ENCODE measurements around the gene VSIR. TPM values are rescaled to one million over a fixed set of nuclear protein-coding genes. Genes with fewer than 3 reads are reported as not detected.

Gene VSIR
- total and polyA plus RNA-seq, 2 donors (not counting 1 experiment from before 2014, with no cell fraction given), result 40.5 to 61.2 TPM

- no peak overlapping the region for H3K4me2 ChIP-seq (replicated peaks; ENCODE audit: low read depth, low read length, poor library complexity, severe bottlenecking)
- no peak overlapping the region for H2AFZ ChIP-seq (ENCODE audit: insufficient read depth, low read depth, low read length, poor library complexity, severe bottlenecking)
- ATAC-seq (ENCODE audit: low read depth) (no peak), DNase-seq (no peak)
- peaks cover 0 to 9% (median 0%) of the 10 kb centered on the region in 4 experiments for H3K27me3 ChIP-seq (replicated peaks in 1 of 4; ENCODE audit: control extremely low read depth in 1 of 4, control insufficient read depth in 3 of 4, insufficient read depth in 4 of 4, low read length in 3 of 4)
- intact Hi-C loops (cut with micrococcal nuclease), result loop anchor here (5.0 kb wide), 1 partner anchor 308 kb away; the partner anchor contains the start of gene CDH23
- peaks cover 6 to 9% of the 10 kb centered on the region in 2 donors for H3K4me1 ChIP-seq (ENCODE audit: control insufficient read depth in 2 of 2, insufficient read depth in 2 of 2, low read length in 2 of 2)
- WGBS (ENCODE audit: insufficient coverage), result 96% methylated on average over 18 of the region's 18 CpGs
- ChIA-PET CTCF (interaction anchor here (0.9 to 14.0 kb wide), 7 partner anchors 9 to 388 kb away, joined by 3 to 199 read pairs (median 5); partner anchors contain the start of genes SLC29A3 and VSIR), POLR2A (no interaction called here)
- no peak overlapping the region for H3K27ac ChIP-seq (ENCODE audit: low read length in 2 of 2)
- no peak for TF ChIP-seq EZH2 (IDR thresholded peaks at IDR 0.05; ENCODE audit: borderline replicate concordance, insufficient read depth, low read depth, low read length, poor library complexity, severe bottlenecking)
- no peak for TF ChIP-seq CTCF (IDR thresholded peaks at IDR 0.05)
- no peaks in the 10 kb centered on the region for H3K9me3 Mint-ChIP-seq (ENCODE audit: insufficient read depth)
- H3K27me3 Mint-ChIP-seq, result no peaks in the 10 kb centered on the region
- peaks cover 15% of the 10 kb centered on the region for H3K4me1 Mint-ChIP-seq
- H3K36me3 ChIP-seq (replicated peaks in 1 of 2; ENCODE audit: control extremely low read depth in 1 of 2, control insufficient read depth in 1 of 2, extremely low read depth in 1 of 2, insufficient read depth in 2 of 2, low read length in 1 of 2), result no peaks in the 10 kb centered on the region
- no peak overlapping the region for H3K4me3 Mint-ChIP-seq
- no peak overlapping the region for H3K9ac ChIP-seq (ENCODE audit: low read length)
- no peaks in the 10 kb centered on the region for H3K79me2 ChIP-seq (ENCODE audit: control insufficient read depth, insufficient read depth, low read length)
- H3K4me3 ChIP-seq (ENCODE audit: control extremely low read depth in 1 of 5, extremely low read depth in 1 of 5, insufficient read depth in 1 of 5, low read depth in 2 of 5, low read length in 4 of 5), result no peak overlapping the region
- no peaks in the 10 kb centered on the region for H3K9me3 ChIP-seq (ENCODE audit: control extremely low read depth in 1 of 3, control insufficient read depth in 2 of 3, insufficient read depth in 1 of 3, low read length in 2 of 3)
- no peak overlapping the region for H3K27ac Mint-ChIP-seq
- no peaks in the 10 kb centered on the region for H4K20me1 ChIP-seq (ENCODE audit: control insufficient read depth, insufficient read depth, low read length, poor library complexity, severe bottlenecking)
Observed at GRCh38 chr10:71704816-71705215, 68.5 kb downstream of the VSIR start.

- Histone ChIP-seq H3K27me3 (replicated peaks in 1 of 4; ENCODE audit: control extremely low read depth in 1 of 4, control insufficient read depth in 3 of 4, insufficient read depth in 4 of 4, low read length in 3 of 4) (peaks cover 0 to 9% (median 0%) of the 10 kb centered on the region in 4 experiments), H4K20me1 (ENCODE audit: control insufficient read depth, insufficient read depth, low read length, poor library complexity, severe bottlenecking) (no peaks in the 10 kb centered on the region), H2AFZ (ENCODE audit: insufficient read depth, low read depth, low read length, poor library complexity, severe bottlenecking) (no peak overlapping the region), H3K4me1 (ENCODE audit: control insufficient read depth in 2 of 2, insufficient read depth in 2 of 2, low read length in 2 of 2) (peaks cover 6 to 13% of the 10 kb centered on the region in 2 donors), H3K4me3 (ENCODE audit: control extremely low read depth in 1 of 5, extremely low read depth in 1 of 5, insufficient read depth in 1 of 5, low read depth in 2 of 5, low read length in 4 of 5) (no peak overlapping the region), H3K27ac (ENCODE audit: low read length in 2 of 2) (no peak overlapping the region), H3K79me2 (ENCODE audit: control insufficient read depth, insufficient read depth, low read length) (no peaks in the 10 kb centered on the region), H3K9ac (ENCODE audit: low read length) (no peak overlapping the region), H3K4me2 (replicated peaks; ENCODE audit: low read depth, low read length, poor library complexity, severe bottlenecking) (no peak overlapping the region), H3K9me3 (ENCODE audit: control extremely low read depth in 1 of 3, control insufficient read depth in 2 of 3, insufficient read depth in 1 of 3, low read length in 2 of 3) (no peaks in the 10 kb centered on the region), H3K36me3 (replicated peaks in 1 of 2; ENCODE audit: control extremely low read depth in 1 of 2, control insufficient read depth in 1 of 2, extremely low read depth in 1 of 2, insufficient read depth in 2 of 2, low read length in 1 of 2) (no peaks in the 10 kb centered on the region)
- ChIA-PET CTCF (interaction anchor here (0.7 to 6.8 kb wide), 3 partner anchors 9 to 387 kb away, joined by 3 to 118 read pairs (median 5); partner anchors contain the start of gene SLC29A3), POLR2A (no interaction called here)
- TF ChIP-seq EZH2 (IDR thresholded peaks at IDR 0.05; ENCODE audit: borderline replicate concordance, insufficient read depth, low read depth, low read length, poor library complexity, severe bottlenecking), result no peak
- no peak for TF ChIP-seq CTCF (IDR thresholded peaks at IDR 0.05)
- H3K9me3 Mint-ChIP-seq (ENCODE audit: insufficient read depth), result no peaks in the 10 kb centered on the region
- DNase-seq (no peak), ATAC-seq (ENCODE audit: low read depth) (no peak)
- intact Hi-C loops (cut with micrococcal nuclease), result no loop called here
- no peak overlapping the region for H3K4me3 Mint-ChIP-seq
- H3K4me1 Mint-ChIP-seq, result peaks cover 13% of the 10 kb centered on the region
- no peak overlapping the region for H3K27ac Mint-ChIP-seq
- H3K27me3 Mint-ChIP-seq, result no peaks in the 10 kb centered on the region
- WGBS (ENCODE audit: insufficient coverage), result 89% methylated on average over 11 of the region's 11 CpGs
Observed at GRCh38 chr10:71703577-71703976, 69.7 kb downstream of the VSIR start.
